Measurements from ENCODE around the gene CERT1.
A peak's percentile ranks its signal among the peaks of the same experiment; 100 is the strongest.
"Not testable (repeated sequence)": the region's sequence is repeated elsewhere in the genome, so short reads cannot be mapped to it uniquely, and the experiment has no call there.

Gene CERT1

DNA sequence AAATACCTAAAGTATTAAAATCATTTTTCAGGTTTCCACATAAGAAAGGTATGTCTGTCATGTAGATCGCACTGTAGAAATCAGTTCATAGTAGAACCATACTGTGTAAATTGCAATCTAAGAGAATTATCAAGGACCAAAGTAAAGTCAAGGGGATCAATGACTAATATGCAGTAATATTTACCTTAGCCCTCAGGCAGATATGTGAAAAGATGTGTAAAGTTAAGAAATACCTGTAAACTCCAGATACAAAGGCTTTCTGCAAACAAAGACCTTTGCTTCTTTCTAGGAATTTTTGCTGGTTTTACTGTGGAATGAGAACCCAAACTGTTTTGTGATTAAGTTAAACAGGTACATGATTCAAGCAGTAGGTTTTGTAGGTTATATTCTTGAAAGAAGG is 11.8 kb upstream of the CERT1 start:
- no peak for DNase-seq

DNA sequence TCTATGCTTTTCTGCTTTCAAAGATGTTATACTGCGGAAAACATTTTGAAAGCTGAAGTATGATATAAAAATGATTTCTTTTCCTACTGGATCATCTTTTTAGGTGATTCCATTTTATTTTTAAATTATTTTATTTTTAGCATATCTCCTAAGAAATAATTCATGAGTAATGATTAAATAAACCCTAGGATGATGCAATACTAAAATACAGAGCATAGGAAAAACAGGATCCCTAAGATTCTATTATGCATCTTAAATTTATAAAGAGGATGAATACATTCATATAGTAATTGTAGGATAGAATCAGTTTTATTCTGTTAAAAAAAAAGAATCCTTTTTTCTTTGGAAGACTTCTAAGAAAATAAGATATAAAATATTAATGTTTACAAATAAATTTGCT is 11.1 kb upstream of the CERT1 start:
- no peak for DNase-seq

DNA sequence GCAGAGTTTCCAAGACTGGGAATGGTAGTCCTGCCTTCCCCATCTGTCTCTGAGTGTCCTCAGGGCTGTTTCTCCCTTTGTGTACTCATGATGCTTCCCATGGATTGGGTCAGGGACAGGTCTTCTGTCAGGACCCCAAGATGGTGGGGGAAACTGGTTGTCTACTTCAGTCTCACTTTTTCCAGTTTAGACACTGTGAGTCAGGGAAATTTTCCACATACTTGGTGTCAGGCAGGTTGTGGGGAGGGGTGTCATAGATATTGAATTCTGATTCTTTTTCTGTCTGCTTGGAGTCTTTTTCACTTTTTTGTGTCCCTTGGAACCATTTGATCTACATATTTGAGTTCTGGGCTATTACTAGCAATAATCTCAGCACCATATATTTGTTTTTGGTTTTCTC is 10.6 kb upstream of the CERT1 start:
- DNase-seq, result no peak

DNA sequence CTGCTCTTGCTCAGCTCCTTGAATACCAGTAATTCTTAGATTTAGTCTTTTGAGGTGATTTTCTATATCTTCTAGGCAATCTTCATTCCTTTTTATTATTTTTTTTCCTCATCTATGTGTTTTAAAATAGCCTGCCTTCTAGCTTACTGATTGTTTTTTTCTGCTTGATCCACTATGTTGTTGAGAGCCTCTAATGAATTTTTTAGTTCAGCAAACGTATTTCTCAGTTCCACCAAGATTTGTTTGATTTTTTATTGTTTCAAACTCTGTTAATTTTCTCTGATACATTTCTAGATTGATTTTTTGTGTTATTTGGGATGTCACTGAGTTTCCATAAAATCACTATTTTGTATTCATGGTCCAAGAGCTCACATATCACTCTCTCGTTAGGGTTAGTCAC is 9.8 kb upstream of the CERT1 start:
- DNase-seq, result no peak

DNA sequence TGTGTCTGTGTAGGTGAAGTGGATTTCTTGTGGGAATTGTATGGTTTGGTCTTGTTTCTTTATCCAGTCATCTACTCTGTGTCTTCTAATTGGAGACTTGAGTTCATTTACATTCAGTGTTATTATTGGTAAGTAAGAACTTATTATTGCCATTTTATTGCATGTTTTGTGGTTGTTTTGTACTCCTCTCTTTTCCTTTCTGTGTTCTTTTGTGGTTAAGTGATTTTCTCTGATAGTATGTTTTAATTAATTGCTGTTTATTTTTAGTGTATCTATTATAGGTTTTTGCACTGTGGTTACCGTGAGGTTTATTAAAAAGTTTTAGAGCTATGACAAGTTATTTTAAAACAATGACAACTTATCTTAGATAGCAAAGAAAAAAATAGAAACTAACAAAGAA is 8.3 kb upstream of the CERT1 start:
- DNase-seq, result no peak

DNA sequence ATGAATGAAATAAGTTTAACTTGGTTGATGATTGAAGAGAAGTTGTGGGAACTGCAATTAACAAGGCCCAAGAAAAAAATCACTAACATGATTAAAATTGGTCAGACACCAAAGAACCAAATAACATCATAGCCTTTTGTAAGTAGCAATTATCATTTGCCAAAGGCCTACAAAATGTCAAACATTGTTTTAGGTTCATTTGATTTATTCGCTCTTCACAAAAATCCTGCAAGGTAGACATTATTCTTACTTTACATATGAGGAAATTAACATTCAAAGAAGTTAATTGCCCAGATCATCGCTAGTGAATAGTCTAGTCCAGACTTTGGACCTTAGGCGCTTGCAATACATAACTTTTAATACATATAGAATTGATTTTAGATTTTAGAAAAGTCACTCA is 2.9 kb upstream of the CERT1 start:
- no peak for DNase-seq

DNA sequence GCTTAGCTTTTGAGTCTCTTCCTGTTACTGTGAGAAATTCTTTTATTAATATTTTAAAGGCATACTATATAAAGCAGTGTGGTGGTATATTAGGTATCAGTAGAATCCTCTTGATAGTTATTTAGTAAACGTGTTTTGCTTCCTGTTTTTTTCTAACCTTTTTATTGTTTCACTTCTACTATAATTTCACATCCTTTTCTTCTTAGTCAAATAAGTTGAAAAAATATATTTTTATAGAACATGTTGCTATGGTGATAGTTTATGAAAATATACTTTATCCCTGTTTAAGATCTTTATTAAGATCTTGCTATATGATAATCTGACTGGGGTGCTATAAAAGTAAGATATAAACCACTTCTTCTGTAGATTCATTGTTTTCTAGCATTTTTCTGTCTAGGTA is 2.4 kb upstream of the CERT1 start:
- no peak for DNase-seq

DNA sequence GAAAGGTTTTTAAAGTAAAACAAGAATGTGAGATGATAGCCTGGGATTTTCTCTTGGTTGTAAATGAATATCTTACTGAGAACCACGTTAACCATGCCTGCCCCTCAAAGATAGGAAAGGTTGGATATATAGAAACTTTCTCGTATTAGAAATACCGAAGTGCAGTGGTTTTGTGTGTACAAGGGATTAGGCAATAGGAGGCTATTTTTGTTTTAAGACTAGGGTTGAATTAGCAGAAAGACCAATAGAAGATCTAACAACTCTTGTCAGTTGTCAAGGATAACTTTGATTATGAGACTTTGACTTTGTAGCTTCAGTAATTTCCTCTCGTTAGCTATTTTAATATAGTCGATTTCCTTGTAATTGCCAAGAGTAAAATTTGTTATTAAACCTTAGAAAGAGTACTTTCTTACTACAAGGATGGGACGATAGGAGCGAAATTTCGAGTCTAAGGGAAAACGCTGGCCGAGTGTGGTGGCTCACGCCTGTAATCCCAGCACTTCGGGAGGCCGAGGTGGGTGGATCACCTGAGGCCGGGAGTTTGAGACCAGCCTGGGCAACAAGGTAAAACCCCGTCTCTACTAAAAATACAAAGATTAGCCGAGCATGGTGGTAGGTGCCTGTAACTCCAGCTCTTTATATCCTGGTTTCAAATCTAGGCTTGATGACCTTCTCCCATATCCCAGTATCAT is 1.1 kb upstream of the CERT1 start:
- peak; percentile 8 for DNase-seq

DNA sequence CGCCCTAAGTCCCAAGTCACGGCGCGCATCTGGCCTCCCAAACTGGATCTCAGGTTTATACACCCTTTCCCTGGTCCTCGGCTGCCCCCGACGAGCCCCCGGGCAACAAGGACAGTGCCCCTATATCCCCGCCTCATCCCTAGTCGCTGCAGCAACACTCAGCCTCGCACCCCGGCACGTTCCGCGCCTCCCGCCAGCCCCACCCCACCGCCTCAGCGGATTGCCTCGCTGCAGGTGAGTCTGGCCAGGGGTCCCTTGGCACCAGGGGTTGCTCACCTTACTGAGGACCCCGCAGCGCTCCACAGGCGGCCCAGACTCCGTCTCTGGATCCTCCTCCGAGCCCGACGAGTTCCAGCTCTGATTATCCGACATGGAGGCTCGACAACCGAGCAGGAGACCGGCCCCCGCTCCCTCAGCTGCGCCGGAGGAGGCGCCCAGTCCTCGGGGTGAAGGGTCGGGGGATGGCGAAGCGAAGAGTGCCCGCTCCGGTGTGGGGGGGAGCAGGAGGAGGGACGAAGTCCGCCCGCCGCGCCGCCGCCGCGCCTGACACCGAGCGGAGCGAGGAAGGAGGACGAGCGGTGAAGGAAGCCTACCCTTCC is 494 bp downstream of the CERT1 start:
- DNase-seq, result peak; percentile 9

DNA sequence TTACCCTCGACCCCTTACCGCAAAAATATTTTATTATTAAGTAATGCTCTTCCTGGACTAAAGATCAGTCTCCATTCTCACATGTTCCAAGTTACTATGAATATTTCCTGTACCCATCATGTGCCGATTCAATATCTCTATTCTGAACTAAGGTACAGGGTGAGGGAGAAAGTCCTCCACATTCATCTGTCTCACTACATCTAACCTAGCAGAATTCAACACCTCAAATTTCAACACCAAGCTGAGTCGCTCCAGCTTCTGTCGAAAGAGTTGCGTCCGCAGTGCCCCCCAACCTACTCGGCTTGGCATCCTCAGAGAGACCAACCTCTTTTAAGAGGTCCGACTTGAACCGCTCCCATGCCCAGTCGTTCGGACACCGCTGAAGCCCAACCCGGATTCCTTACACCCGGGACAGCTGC is 1.0 kb downstream of the CERT1 start:
- DNase-seq, result peak; percentile 23

DNA sequence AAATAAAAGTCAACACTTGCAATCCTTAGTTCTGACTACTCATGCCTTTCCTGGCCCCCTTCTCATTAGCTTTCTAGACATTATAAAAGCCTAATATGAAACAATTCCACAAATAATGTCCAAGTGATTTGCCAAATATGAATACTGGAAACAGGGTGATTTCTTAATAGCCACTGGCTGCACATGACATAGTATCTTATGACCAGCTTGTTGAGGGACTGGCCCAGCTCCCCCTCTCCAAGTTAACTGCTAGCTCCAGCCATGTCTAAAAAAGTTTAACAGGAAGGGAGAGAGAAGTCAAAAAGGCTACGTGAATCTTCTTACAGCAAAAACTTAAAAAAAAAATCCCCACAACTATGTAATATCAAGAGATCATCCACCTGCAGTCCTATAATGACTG is 1.5 kb downstream of the CERT1 start:
- peak; percentile 52 for DNase-seq

DNA sequence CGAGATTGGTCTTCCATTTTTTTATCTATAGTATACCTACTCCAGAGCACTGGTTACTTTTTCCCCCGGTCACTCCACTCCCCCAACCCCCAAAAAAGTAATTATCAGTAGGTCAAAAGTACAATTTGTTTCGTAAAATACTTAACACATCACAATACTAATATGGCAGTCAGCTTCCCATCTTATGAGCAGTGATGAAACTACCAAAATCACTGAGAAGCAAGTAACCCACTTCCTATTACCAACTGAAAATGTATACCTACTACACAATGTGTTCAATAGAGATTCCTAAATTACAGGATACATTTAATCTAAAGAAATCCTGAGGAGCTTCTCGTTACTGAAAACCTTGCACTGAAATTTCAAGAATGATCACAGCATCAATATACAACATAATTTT is 1.9 kb downstream of the CERT1 start:
- no peak for DNase-seq

DNA sequence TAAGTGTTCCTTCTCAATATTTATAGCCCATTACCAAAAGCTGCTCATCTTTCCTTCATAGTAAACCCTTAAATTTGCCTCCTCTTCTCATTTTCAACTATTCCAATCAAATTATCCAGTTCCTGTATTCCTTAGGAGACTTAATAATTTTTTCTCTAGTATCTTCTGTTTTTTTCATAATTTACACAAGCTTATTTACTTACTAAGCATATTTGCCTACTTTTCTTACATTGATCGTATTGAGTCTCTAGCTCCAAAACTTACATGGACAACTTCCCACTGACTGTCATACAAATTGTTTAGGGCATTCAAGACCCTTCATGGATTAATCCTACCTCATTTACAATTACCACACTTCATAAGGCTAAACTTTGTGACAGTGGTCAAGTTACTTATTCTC is 3.6 kb downstream of the CERT1 start:
- no peak for DNase-seq

DNA sequence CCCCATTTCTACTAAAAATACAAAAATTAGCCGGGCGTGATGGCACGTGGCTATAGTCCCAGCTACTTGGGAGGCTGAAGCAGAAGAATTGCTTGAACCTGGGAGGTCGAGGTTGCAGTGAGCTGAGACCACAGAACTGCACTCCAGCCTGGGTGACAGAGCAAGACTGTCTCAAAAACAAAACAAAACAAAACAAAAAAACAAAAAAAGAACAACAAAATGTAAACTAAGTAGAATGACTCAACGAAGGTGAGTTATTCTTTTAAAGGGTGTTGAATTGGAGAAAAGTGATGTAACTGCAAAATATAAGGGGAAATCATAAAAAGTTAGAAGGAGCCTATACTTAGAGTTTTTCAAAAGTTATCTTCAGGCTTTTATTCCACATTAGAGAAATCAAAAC is 6.3 kb downstream of the CERT1 start:
- not testable (repeated sequence) for DNase-seq

DNA sequence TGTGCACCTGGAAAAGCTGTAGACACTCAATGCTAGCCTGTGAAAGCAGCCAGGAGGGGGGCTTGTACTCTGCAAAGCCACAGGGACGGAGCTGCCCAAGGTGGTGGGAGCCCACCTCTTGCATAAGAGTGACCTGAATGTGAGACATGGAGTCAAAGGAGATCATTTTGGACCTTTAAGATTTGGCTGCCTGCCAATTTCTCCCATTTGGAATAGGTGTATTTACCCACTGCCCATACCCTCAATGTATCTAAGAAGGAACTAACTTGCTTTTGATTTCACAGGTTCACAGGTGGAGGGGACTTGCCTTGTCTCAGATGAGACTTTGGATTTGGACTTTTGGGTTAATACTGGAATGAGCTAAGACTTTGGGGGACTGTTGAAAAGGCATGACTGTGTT is 12.6 kb downstream of the CERT1 start:
- not testable (repeated sequence) for DNase-seq

DNA sequence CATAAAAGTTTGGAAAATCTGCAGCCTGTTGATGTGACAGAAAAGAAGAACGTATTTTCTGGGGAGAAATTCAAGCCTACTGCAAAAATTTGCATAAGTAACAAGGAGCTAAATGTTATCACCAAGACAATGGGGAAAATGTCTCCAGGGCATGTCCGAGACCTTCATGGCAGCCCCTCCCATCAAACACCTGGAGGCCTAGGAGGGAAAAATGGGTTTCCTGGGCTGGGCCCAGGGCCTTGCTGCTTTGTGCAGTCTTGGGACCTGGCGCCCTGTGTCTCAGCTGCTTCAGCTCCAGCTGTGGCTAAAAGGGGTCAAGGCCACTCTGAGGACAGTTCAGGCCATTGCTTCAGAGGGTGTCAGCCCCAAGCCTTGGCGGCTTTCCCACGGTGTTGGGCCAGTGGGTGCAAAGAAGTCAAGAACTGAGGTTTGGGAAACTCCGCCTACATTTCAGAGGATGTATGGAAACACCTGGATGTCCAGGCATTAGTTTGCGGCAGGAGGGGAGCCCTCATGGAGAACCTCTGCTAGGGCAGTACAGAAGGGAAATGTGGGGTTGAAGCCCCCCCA is 13.1 kb downstream of the CERT1 start:
- DNase-seq, result no peak

DNA sequence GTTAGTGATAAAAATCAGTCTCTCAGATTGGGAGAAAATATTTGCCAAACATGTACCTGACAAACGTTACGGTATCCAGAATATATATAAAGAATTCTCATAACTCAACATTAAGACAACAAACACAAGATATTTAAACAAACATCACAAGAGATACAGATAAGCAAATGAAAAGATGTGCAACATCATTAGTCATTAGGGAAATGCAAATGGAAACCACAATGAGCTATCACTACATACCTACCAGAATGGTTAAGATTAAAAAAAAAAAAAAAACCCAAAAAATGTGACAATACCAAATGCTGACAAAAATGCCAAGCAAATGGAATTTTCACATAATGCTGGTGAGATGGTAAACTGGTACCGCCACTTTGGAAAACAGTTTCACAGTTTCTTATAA is 15.4 kb downstream of the CERT1 start:
- DNase-seq, result no peak

DNA sequence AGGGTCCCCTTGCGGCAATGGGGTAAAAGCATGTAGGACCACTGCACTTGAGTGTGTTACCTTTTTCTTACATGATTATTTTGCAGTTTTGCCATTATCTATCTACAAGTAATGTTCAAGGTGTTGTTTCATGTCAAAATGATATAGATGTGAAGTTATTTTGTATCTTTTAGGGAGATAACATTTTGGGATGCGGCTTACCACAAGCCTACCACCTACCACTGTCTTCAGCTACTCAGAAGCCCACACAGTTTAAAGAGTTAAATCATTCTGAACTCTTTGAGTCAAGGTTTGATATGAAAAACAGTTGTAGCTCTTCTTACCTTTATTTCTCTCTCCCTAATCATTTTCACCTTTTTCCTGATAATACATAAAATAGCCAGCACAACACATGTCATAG is 19.8 kb downstream of the CERT1 start:
- DNase-seq, result no peak

DNA sequence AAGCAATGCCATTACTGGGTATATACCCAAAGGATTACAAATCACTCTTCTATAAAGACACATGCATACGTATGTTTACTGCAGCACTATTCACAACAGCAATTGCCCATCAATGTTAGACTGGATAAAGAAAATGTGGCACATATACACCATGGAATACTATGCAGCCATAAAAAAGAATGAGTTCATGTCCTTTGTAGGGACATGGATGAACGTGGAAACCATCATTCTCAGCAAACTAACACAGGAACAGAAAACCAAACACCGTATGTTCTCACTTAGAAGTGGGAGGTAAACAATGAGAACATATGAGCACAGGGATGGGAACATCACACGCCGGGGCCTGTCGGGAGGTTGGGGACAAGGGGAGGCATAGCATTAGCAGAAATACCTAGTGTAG is 21.6 kb downstream of the CERT1 start:
- not testable (repeated sequence) for DNase-seq

DNA sequence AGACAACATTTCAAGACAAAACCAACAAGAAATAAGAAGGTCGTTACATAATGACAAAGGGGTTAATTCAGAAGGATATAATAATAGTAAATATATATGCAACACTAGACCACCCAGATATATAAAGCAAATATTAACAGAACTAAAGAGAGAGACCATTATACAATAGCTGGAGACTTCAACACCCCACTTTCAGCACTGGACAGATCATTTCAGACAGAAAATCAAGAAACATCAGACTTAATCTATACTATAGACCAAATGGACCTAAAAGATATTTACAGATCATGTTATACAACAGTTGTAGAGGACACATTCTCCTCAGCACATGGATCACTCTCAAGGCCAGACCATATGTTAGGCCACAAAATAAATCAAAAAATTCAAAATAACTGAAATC is 26.8 kb downstream of the CERT1 start:
- no peak for DNase-seq

DNA sequence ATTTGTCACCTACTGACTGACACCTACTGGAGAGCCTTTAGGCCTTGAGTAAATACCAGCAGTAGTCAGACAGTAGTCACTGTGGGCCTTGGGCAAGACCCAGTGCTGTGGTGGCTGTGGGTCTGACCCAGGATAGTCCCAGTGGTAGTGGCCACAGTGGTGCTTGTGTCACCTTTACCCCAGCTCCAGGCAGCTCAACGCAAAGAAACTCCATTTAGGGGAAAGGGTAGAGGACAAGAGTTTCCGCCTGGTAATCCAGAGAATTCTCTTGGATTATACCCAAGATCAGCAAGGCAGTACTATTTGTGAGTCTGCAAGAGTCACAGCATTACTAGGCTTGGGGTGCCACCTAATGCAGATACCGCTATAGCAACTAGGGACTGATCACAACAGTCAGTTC is 28.9 kb downstream of the CERT1 start:
- DNase-seq, result no peak

DNA sequence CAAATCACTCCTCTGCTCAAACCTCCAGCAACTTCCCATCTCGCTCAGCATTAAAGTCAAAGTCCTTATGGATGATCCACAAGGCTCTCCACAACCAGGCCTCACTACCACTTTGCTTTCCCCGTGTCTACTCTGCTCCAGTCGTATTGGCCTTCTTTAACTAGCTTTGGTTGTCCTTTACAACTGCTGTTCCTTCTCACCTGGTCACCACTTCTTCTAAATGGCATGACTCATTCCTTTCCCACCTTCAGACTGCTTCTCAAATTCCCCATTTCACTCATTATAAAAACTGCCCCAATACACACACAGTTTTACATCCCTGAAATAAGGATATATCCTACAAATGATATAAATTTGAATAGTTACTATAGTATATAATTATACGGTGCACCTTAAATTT is 30.4 kb downstream of the CERT1 start:
- no peak for DNase-seq

DNA sequence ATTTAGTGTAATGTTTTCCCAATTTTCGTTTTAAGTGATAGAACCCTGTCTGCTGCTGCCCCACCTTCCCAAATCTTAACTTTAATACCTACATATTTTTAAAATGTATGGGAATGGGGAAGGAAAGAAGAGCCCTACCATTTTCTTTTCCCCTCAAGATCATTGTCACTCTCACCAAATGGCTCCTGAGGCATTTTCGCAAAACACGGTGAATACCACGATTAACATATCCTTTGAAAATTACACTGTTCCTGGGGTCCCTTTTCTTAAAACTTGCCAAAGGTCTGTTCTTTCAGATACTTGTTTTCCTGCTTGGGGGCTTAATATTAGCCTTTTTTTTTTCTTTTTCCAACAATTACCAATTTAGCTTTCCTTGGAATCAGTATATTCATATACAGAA is 36.1 kb downstream of the CERT1 start:
- no peak for DNase-seq

DNA sequence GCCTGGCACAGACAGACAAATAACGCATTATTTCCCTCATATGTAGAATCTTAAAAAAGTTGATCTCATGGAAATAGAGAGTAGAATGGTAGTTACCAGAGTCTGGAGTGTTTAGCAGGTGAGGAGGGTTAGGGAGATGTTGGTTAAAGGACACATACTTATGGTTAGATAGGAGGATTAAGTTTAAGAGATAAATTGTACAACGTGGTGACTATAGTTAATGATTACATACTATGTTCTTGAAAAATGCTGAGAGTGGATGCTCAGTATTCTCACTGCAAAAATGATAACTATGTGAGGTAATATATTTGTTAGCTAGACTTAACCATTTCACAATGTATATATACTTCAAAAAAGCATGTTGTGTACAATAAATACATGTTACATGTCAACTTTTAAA is 38.0 kb downstream of the CERT1 start:
- no peak for DNase-seq

DNA sequence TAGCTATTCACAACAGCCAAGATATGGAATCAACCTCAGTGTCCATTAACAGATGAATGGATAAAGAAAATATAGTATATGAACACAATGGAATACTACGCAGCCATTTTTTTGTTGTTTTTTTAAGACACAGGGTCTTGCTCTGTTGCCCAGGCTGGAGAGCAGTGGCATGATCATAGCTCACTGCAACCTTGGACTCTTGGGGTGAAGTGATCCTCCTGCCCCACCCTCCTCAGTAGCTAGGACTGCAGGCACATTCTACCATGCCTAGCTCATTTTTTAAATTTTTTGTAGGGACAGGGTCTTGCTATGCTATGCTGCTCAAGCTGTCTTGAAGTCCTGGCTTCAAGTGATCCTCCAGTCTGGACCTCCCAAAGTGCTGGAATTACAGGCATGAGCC is 38.5 kb downstream of the CERT1 start:
- DNase-seq, result no peak
